ENCODE results near the gene ZSCAN12. TPM values are rescaled to one million over a fixed set of nuclear protein-coding genes. Genes with fewer than 3 reads are reported as not detected.

ZSCAN12 gene
- total and polyA plus RNA-seq, 3 experiments from 2014 or later, result 2.2 to 4.4 (median 4.3) TPM

DNA sequence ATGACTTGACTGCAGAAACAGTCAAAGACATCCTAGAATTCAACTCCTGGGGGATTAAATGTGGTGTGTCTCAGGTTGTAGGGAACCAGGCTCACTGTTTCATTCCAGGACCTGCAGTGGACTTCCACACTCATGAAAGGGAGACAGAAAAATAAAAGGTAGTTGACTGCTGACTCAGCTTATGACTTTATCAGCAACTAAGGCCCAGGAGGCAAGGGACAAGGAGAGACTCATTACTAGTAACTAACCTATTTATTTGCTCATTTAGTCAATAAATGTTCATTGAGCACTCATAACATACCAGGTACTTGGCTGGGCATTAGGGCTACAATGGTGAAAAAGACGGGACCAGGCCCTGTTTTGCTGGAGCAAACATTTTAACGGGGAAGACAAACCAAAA, 66.5 kb downstream of the ZSCAN12 start:
- H3K4me1 Mint-ChIP-seq, result peaks cover 1 to 8% (median 5%) of the 10 kb centered on the region in 3 donors
- no peaks in the 10 kb centered on the region for H3K27me3 ChIP-seq (ENCODE audit: insufficient read depth, low read length, poor library complexity, severe bottlenecking)
- H3K27ac Mint-ChIP-seq, result peak overlapping the region in 2 of 8 donors; percentile 13 to 39
- POLR2A ChIA-PET, result no interaction called here
- no peaks in the 10 kb centered on the region for H3K9me3 ChIP-seq (ENCODE audit: low read length)
- H3K4me3 ChIP-seq (ENCODE audit: low read length), result no peak overlapping the region
- H3K27me3 Mint-ChIP-seq, result no peaks in the 10 kb centered on the region
- no peaks in the 10 kb centered on the region for H3K36me3 ChIP-seq (ENCODE audit: insufficient read depth, low read length)
- DNase-seq, result no peak
- no peak overlapping the region for H3K27ac ChIP-seq (ENCODE audit: low read depth, low read length)
- peaks cover 5% of the 10 kb centered on the region in 3 donors for H3K36me3 Mint-ChIP-seq
- peaks cover 5 to 9% (median 8%) of the 10 kb centered on the region in 5 donors for H3K9me3 Mint-ChIP-seq
- H3K4me1 ChIP-seq (ENCODE audit: insufficient read depth, low read length), result peaks cover 21% of the 10 kb centered on the region
- CTCF ChIA-PET, result interaction anchor here (1.3 kb wide), 1 partner anchor 22 kb away, joined by 4 read pairs; no protein-coding TSS in a partner anchor
- no peak overlapping the region for H3K4me3 Mint-ChIP-seq

DNA sequence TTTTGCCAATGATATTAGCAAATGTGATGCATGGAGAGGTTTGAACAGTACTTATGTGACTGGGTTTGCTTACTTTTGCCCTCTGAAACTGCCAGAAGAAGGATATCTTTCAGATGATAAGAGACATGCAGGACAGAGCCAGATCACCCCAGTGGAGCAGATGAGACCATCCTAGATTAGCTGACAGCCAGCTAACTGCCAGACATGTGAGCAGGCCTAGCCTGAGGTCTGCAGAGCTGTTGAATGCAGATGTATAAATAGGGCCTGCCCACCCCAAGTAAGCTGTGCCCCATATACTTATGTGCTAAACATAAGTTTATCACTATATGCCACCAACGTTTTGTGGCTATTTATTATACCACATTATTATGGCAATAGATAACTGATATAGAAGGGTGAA, 69.5 kb downstream of the ZSCAN12 start:
- peaks cover 11 to 32% (median 21%) of the 10 kb centered on the region in 3 donors for H3K36me3 Mint-ChIP-seq
- H3K27me3 Mint-ChIP-seq, result peaks cover 0 to 2% of the 10 kb centered on the region in 2 donors
- peaks cover 19% of the 10 kb centered on the region for H3K9me3 ChIP-seq (ENCODE audit: low read length)
- H3K4me3 ChIP-seq (ENCODE audit: low read length), result no peak overlapping the region
- H3K4me1 Mint-ChIP-seq, result peaks cover 1 to 8% (median 5%) of the 10 kb centered on the region in 3 donors
- peaks cover 25 to 36% (median 27%) of the 10 kb centered on the region in 5 donors for H3K9me3 Mint-ChIP-seq
- H3K27me3 ChIP-seq (ENCODE audit: insufficient read depth, low read length, poor library complexity, severe bottlenecking), result no peaks in the 10 kb centered on the region
- CTCF ChIA-PET, result no interaction called here
- no peak overlapping the region for H3K27ac Mint-ChIP-seq
- H3K27ac ChIP-seq (ENCODE audit: low read depth, low read length), result no peak overlapping the region
- peaks cover 4% of the 10 kb centered on the region for H3K4me1 ChIP-seq (ENCODE audit: insufficient read depth, low read length)
- no peak for DNase-seq
- H3K36me3 ChIP-seq (ENCODE audit: insufficient read depth, low read length), result peaks cover 3% of the 10 kb centered on the region
- POLR2A ChIA-PET, result no interaction called here
- H3K4me3 Mint-ChIP-seq, result no peak overlapping the region

Other genes with a start within 250 kb of the ZSCAN12 start
- gene ZSCAN9, start 174.5 kb downstream of the ZSCAN12 start, total RNA-seq, result 1 to 10 TPM; 5.0 to 6.8 TPM
- gene ZSCAN9, start 174.5 kb downstream of the ZSCAN12 start, polyA plus RNA-seq, result 4.7 TPM
- gene ZKSCAN4, start 147.5 kb downstream of the ZSCAN12 start, total RNA-seq, result 1 to 10 TPM; 5.6 to 6.3 TPM
- 5.8 TPM for gene ZKSCAN4, start 147.5 kb downstream of the ZSCAN12 start, polyA plus RNA-seq
- under 1 TPM; 0.22 TPM for gene NKAPL, start 140.4 kb downstream of the ZSCAN12 start, total RNA-seq
- gene NKAPL, start 140.4 kb downstream of the ZSCAN12 start, polyA plus RNA-seq, result not detected
- 1 to 10 TPM; 5.6 to 6.4 TPM for gene ZSCAN26, start 132.6 kb downstream of the ZSCAN12 start, total RNA-seq
- 15.8 TPM for gene ZSCAN26, start 132.6 kb downstream of the ZSCAN12 start, polyA plus RNA-seq
- gene PGBD1, start 118.2 kb downstream of the ZSCAN12 start, total RNA-seq, result 1 to 10 TPM; 4.6 to 5.4 TPM
- 0.87 TPM for gene PGBD1, start 118.2 kb downstream of the ZSCAN12 start, polyA plus RNA-seq
- 1 to 10 TPM; 1.1 to 2.6 TPM for gene ZSCAN31, start 63.6 kb downstream of the ZSCAN12 start, total RNA-seq
- gene ZSCAN31, start 63.6 kb downstream of the ZSCAN12 start, polyA plus RNA-seq, result 0.72 TPM
- gene ZKSCAN3, start 49.8 kb downstream of the ZSCAN12 start, total RNA-seq, result 1 to 10 TPM; 3.0 to 4.7 TPM
- 3.2 TPM for gene ZKSCAN3, start 49.8 kb downstream of the ZSCAN12 start, polyA plus RNA-seq
- gene ZSCAN23, start 43.7 kb upstream of the ZSCAN12 start, total RNA-seq, result 1 to 10 TPM in 1 of 2 experiments, under 1 TPM in 1; 0.63 to 1.3 TPM
- gene ZSCAN23, start 43.7 kb upstream of the ZSCAN12 start, polyA plus RNA-seq, result not detected
- gene GPX6, start 116.0 kb upstream of the ZSCAN12 start, total RNA-seq, result not detected
- not detected for gene GPX6, start 116.0 kb upstream of the ZSCAN12 start, polyA plus RNA-seq
- gene GPX5, start 126.1 kb upstream of the ZSCAN12 start, total RNA-seq, result not detected
- 0.84 TPM for gene GPX5, start 126.1 kb upstream of the ZSCAN12 start, polyA plus RNA-seq

Data from CD8-positive, alpha-beta memory T cell (primary cell).